AG04450 (cell line): ENCODE measurements around the gene MAML2. TPM values are rescaled to one million over a fixed set of nuclear protein-coding genes. Genes with fewer than 3 reads are reported as not detected.

Experiments
- CTCF ChIA-PET: fragments of 300-600, 350-600 bp; formaldehyde crosslinking; extraction: SDS; loops from one replicate; lab custom pipeline; 2022; ENCODE audit warnings: antibody characterized with exemption, inconsistent platforms; lab: Charles Lee
- POLR2A ChIA-PET: fragments of 350-600 bp; formaldehyde crosslinking; extraction: SDS; loops from one replicate; lab custom pipeline; 2021; ENCODE audit warnings: antibody characterized with exemption, inconsistent platforms; lab: Yijun Ruan, JAX
- DNase-seq: peaks from one replicate; pipeline ENCODE4 v3.0.0-alpha.2; 2011; ENCODE audit warnings: low read depth, low spot score
- H3K27ac ChIP-seq: one replicate; pipeline ENCODE4 v1.5.1; 2012; ENCODE audit warnings: low read depth, low read length, control low read depth
- H3K27me3 ChIP-seq: one replicate; pipeline ENCODE4 v1.6.0; 2012; ENCODE audit warnings: low read length; ENCODE audit not compliant: control insufficient read depth, insufficient read depth
- H3K4me3 ChIP-seq: 2 replicates; pipeline ENCODE4 v1.5.1; 2011; ENCODE audit warnings: mild to moderate bottlenecking, low read depth, low read length, control low read depth
- H3K9me3 ChIP-seq: 2 replicates; pipeline ENCODE4 v1.5.1; 2012; ENCODE audit warnings: low read length; ENCODE audit not compliant: control insufficient read depth, insufficient read depth
- polyA plus RNA-seq: library from polyadenylated mRNA; depleted of rRNA; stranded (reverse); fragments of >200 nt; gene quantifications from 2 replicates; pipeline ENCODE4 v1.2.3, GENCODE V29; 2011
- TF ChIP-seq, protein P1 (sequence below): IDR thresholded peaks from 2 replicates; pipeline ENCODE4 v1.5.1; 2011; ENCODE audit warnings: low read depth, low read length, control low read depth, inconsistent platforms

The MAML2 gene
- polyA plus RNA-seq, 1 experiment, result 23.0 TPM

DNA sequence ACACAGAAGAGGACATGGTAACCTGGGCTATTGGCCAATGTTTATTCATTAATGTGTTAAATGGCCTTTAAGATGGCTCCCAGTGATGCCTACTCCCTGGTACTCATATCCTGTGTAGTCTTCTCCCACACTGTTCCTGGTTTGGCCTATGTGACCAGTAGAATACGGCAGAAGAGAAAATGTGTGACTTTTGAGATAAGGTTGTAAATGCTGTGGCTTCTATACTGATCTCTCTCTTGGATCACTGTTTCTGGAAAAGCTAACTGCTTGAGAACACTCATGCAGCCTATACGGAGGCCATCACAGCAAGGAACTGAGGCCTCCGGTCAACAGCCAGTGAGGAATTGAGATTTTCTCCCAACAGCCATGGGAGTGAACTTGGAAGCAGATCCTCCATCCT, 24.1 kb downstream of the MAML2 start:
- POLR2A ChIA-PET, result no interaction called here
- TF ChIP-seq, protein P1, sequence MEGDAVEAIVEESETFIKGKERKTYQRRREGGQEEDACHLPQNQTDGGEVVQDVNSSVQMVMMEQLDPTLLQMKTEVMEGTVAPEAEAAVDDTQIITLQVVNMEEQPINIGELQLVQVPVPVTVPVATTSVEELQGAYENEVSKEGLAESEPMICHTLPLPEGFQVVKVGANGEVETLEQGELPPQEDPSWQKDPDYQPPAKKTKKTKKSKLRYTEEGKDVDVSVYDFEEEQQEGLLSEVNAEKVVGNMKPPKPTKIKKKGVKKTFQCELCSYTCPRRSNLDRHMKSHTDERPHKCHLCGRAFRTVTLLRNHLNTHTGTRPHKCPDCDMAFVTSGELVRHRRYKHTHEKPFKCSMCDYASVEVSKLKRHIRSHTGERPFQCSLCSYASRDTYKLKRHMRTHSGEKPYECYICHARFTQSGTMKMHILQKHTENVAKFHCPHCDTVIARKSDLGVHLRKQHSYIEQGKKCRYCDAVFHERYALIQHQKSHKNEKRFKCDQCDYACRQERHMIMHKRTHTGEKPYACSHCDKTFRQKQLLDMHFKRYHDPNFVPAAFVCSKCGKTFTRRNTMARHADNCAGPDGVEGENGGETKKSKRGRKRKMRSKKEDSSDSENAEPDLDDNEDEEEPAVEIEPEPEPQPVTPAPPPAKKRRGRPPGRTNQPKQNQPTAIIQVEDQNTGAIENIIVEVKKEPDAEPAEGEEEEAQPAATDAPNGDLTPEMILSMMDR, result no peak
- no peak for DNase-seq
- CTCF ChIA-PET, result interaction anchor here (0.6 to 2.2 kb wide), 2 partner anchors 12 to 24 kb away, joined by 3 to 10 read pairs; partner anchors contain the start of gene MAML2
- Histone ChIP-seq H3K9me3 (no peaks in the 10 kb centered on the region), H3K27ac (no peak overlapping the region), H3K4me3 (no peak overlapping the region), H3K27me3 (no peaks in the 10 kb centered on the region)

DNA sequence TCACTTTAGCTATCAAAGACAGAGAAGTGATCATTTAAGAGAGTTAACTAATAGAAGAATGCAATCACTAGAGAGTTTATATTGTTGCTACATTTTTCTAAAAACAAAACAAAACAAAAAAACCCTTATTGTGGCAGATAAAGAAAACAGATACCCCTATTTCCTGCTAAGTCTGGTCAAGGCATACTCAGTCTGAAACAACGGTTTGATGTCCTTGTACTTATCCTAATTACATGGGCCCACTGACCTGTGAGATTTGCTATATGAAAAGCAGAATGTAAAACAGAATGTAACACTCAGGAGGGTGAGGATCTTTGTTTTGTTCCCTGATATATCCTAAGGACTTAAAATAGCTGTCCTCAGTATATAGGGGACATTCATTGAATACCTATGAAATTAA, 24.6 kb downstream of the MAML2 start:
- Histone ChIP-seq H3K27ac (no peak overlapping the region), H3K27me3 (no peaks in the 10 kb centered on the region), H3K9me3 (no peaks in the 10 kb centered on the region), H3K4me3 (no peak overlapping the region)
- TF ChIP-seq, protein P1, result no peak
- ChIA-PET POLR2A (no interaction called here), CTCF (interaction anchor here (2.2 kb wide), 1 partner anchor 25 kb away, joined by 10 read pairs; the partner anchor contains the start of gene MAML2)
- no peak for DNase-seq

DNA sequence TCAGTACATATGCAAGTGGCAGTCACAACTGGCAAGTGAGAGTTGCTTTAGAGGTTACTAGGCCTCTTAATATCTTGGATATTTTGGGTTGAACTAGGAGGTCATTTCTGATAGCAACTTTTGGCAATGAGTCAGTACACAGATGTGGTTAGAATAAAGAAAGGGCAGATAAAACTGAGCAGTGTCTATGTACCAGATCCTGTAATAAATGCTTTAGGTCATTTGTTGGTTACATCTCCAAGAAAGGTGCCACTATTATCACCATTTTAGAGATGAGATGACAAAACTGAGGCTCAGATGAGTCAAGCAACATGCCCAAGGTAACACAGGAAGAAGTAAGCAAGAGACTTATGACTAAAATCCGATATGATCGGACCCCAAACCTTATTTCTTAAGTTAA, 25.0 kb downstream of the MAML2 start:
- H3K27ac ChIP-seq, result no peak overlapping the region
- DNase-seq, result no peak
- no peak overlapping the region for H3K4me3 ChIP-seq
- ChIA-PET CTCF (interaction anchor here (1.2 to 2.2 kb wide), 2 partner anchors 25 kb away, joined by 3 to 10 read pairs; partner anchors contain the start of gene MAML2), POLR2A (no interaction called here)
- H3K27me3 ChIP-seq, result no peaks in the 10 kb centered on the region
- TF ChIP-seq, protein P1, result no peak
- no peaks in the 10 kb centered on the region for H3K9me3 ChIP-seq

DNA sequence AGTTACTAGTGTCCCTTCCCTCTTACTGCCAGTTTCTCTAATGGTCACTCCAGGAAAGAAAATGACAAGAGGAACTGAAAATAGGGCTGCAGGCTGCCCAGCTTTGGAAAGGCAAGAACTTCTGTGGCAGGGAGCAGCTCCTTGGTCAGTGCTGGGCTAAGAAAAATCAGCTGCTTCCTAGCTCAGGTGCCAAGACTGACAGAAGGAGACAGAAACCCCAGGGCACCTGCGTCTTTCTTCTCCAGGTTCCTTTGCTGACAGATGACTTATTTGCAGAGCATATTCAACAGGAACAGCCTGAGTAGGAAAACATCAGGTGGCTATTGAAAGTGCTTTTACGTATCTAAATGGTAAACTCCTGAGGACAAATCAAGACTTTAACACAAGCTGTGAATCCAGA, 25.4 kb downstream of the MAML2 start:
- TF ChIP-seq, protein P1, result no peak
- Histone ChIP-seq H3K27me3 (no peaks in the 10 kb centered on the region), H3K4me3 (no peak overlapping the region), H3K9me3 (no peaks in the 10 kb centered on the region), H3K27ac (no peak overlapping the region)
- POLR2A ChIA-PET, result no interaction called here
- no peak for DNase-seq
- CTCF ChIA-PET, result interaction anchor here (1.2 kb wide), 1 partner anchor 25 kb away, joined by 3 read pairs; the partner anchor contains the start of gene MAML2

DNA sequence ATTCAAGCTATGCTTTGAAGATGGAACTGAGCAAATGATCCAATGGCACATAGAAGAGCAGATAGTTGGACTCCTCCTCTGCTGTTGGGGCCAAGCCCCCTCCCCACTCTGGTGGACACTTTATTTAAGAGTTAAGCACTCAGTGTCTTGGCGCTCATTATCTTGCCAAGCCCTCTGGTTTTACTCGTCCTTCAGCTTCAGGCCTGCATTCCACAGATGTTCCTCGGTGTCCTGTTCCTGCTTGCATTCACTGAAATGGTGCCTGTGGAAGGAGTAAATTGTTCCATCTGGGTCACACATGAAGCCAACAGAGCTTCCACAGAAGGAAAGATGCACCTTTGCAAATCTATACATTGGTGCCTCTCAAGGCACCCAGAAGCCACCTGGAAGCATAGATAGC, 26.1 kb downstream of the MAML2 start:
- ChIA-PET POLR2A (no interaction called here), CTCF (interaction anchor here (1.2 kb wide), 1 partner anchor 26 kb away, joined by 3 read pairs; the partner anchor contains the start of gene MAML2)
- TF ChIP-seq, protein P1, result no peak
- H3K27me3 ChIP-seq, result no peaks in the 10 kb centered on the region
- no peak overlapping the region for H3K4me3 ChIP-seq
- no peak overlapping the region for H3K27ac ChIP-seq
- DNase-seq, result no peak
- no peaks in the 10 kb centered on the region for H3K9me3 ChIP-seq
